PC-9 (cell line): ENCODE data around the gene USP9X. TPM values are rescaled to one million over a fixed set of nuclear protein-coding genes. Genes with fewer than 3 reads are reported as not detected.

ENCODE experiments used
- BruUV-seq: library from RNA; stranded (reverse); fragments of 400-500 nt; replicated peaks from 2 replicates; lab custom pipeline; 2021; lab: Mats Ljungman, UMichigan
- CTCF ChIA-PET: fragments of 300-600 bp; sonication (Branson Sonifier 250); formaldehyde crosslinking; loops from one replicate; lab custom pipeline; 2022; ENCODE audit warnings: antibody characterized with exemption; lab: Charles Lee
- POLR2A ChIA-PET: fragments of 300-600 bp; sonication (Branson Sonifier 250); formaldehyde crosslinking; loops from one replicate; lab custom pipeline; 2022; ENCODE audit warnings: antibody characterized with exemption; ENCODE audit not compliant: unreplicated experiment; lab: Charles Lee
- DNase-seq, 2 experiments: peaks; one replicate each; pipeline versions ENCODE4 v3.0.0 to v3.0.0-alpha.2; 2015 to 2022; ENCODE audit warnings: mixed read lengths in 1 of 2
- H2AFZ ChIP-seq: fragments of 200-600 bp; sonication (generic); 2 replicates; pipeline ENCODE4 v1.8.1; 2017; ENCODE audit warnings: antibody characterized with exemption
- H3F3A ChIP-seq: fragments of 200-600 bp; sonication (generic); 2 replicates; pipeline ENCODE4 v1.8.1; 2017; ENCODE audit warnings: antibody characterized with exemption, mild to moderate bottlenecking, low read depth; ENCODE audit not compliant: insufficient read depth
- H3K27ac ChIP-seq: fragments of 200-600 bp; sonication (generic); 2 replicates; pipeline ENCODE4 v1.6.1; 2016; ENCODE audit warnings: mixed run types
- H3K27me3 ChIP-seq: fragments of 200-600 bp; sonication (generic); 2 replicates; pipeline ENCODE4 v1.6.1; 2016; ENCODE audit warnings: low read depth, mixed run types; ENCODE audit not compliant: insufficient read depth
- H3K36me3 ChIP-seq: fragments of 200-600 bp; sonication (generic); 2 replicates; pipeline ENCODE4 v1.6.1; 2016; ENCODE audit warnings: low read depth, mixed run types
- H3K4me1 ChIP-seq: fragments of 200-600 bp; sonication (generic); replicated peaks from 2 replicates; pipeline ENCODE4 v1.6.1; 2016; ENCODE audit warnings: mixed run types; ENCODE audit not compliant: insufficient read depth
- H3K4me2 ChIP-seq: fragments of 200-600 bp; sonication (generic); 2 replicates; pipeline ENCODE4 v1.6.1; 2017; ENCODE audit warnings: mixed run types
- H3K4me3 ChIP-seq: fragments of 200-600 bp; sonication (generic); 2 replicates; pipeline ENCODE4 v1.6.1; 2016; ENCODE audit warnings: mixed run types
- H3K79me2 ChIP-seq: fragments of 200-600 bp; sonication (generic); 2 replicates; pipeline ENCODE4 v1.6.1; 2017; ENCODE audit warnings: low read depth, mixed run types
- H3K9me2 ChIP-seq: fragments of 200-600 bp; sonication (generic); 2 replicates; pipeline ENCODE4 v1.8.1; 2017; ENCODE audit warnings: mild to moderate bottlenecking; ENCODE audit not compliant: insufficient read depth
- H3K9me3 ChIP-seq: fragments of 200-600 bp; sonication (generic); 2 replicates; pipeline ENCODE4 v1.8.1; 2016; ENCODE audit warnings: low read depth; ENCODE audit not compliant: insufficient read depth
- H4K20me1 ChIP-seq: fragments of 200-600 bp; sonication (generic); 2 replicates; pipeline ENCODE4 v1.8.1; 2017; ENCODE audit not compliant: insufficient read depth
- EZH2 ChIP-seq: fragments of 200-600 bp; sonication (generic); IDR thresholded peaks from 2 replicates; pipeline ENCODE4 v1.8.0; 2017; ENCODE audit warnings: antibody characterized with exemption, low read depth
- intact Hi-C: fragments of 100-400 bp; cut with micrococcal nuclease; formaldehyde crosslinking; loops from one replicate; pipeline ENCODE4 v1.10.0; 2022; ENCODE audit not compliant: unreplicated experiment
- total RNA-seq: library from RNA; stranded (reverse); gene quantifications from 2 replicates; pipeline ENCODE4 v1.2.3, GENCODE V29; 2021
- TF ChIP-seq, protein P1 (sequence below): fragments of 200-600 bp; sonication (generic); conservative IDR thresholded peaks from 2 replicates; pipeline ENCODE4 v1.6.1; 2017; ENCODE audit warnings: mixed run types, antibody characterized with exemption, mild to moderate bottlenecking, moderate library complexity

The USP9X gene
- total RNA-seq, 1 experiment from 2014 or later: 43.2 TPM

DNA sequence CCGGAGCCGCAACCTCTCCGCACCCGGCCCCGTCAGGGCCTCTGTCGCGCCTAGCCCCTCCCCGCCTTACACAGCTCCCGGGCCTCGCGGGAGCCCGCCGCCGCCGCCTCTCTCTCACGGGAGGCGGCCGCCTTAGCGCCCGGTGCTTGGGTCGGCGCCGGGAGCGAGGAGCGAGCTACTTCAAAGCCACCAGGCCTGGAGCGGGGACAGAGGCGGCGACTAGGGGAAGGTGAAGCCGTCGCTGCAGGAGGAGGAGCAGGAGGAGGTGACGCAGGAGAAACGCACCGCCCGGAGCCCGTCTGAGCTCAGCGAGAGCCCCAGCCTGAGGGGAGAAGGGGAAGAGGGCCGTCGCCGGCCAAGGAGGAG, 250 bp downstream of the USP9X start:
- H2AFZ ChIP-seq: no peak overlapping the region
- intact Hi-C loops: no loop called here
- H3K27ac ChIP-seq: peak overlapping the region; percentile 92
- BruUV-seq: TSS peak; percentile 30
- peaks cover 6% of the 10 kb centered on the region; the same call in 1 of the 2 replicates for H4K20me1 ChIP-seq
- H3K79me2 ChIP-seq: peaks cover 51% of the 10 kb centered on the region
- no peak for TF ChIP-seq EZH2
- TF ChIP-seq, protein P1, sequence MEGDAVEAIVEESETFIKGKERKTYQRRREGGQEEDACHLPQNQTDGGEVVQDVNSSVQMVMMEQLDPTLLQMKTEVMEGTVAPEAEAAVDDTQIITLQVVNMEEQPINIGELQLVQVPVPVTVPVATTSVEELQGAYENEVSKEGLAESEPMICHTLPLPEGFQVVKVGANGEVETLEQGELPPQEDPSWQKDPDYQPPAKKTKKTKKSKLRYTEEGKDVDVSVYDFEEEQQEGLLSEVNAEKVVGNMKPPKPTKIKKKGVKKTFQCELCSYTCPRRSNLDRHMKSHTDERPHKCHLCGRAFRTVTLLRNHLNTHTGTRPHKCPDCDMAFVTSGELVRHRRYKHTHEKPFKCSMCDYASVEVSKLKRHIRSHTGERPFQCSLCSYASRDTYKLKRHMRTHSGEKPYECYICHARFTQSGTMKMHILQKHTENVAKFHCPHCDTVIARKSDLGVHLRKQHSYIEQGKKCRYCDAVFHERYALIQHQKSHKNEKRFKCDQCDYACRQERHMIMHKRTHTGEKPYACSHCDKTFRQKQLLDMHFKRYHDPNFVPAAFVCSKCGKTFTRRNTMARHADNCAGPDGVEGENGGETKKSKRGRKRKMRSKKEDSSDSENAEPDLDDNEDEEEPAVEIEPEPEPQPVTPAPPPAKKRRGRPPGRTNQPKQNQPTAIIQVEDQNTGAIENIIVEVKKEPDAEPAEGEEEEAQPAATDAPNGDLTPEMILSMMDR: no peak
- peak overlapping the region; percentile 62 for H3K4me3 ChIP-seq
- ChIA-PET CTCF (interaction anchor here (0.6 kb wide), 2 partner anchors 32 to 153 kb away, joined by 6 to 7 read pairs; no protein-coding TSS in a partner anchor), POLR2A (interaction anchor here (0.6 kb wide), 1 partner anchor 217 kb away, joined by 11 read pairs; no protein-coding TSS in a partner anchor)
- H3K27me3 ChIP-seq: no peaks in the 10 kb centered on the region
- peak overlapping the region; percentile 70; the same call in 1 of the 2 replicates for H3K4me2 ChIP-seq
- 0 out of 2 replicates have a peak, but pooled peaks cover 6% of the 10 kb centered on the region for H3K4me1 ChIP-seq
- no peaks in the 10 kb centered on the region for H3F3A ChIP-seq
- H3K36me3 ChIP-seq: no peaks in the 10 kb centered on the region
- H3K9me2 ChIP-seq: no peaks in the 10 kb centered on the region
- peak; percentile 17 to 34 for DNase-seq
- H3K9me3 ChIP-seq: no peaks in the 10 kb centered on the region

DNA sequence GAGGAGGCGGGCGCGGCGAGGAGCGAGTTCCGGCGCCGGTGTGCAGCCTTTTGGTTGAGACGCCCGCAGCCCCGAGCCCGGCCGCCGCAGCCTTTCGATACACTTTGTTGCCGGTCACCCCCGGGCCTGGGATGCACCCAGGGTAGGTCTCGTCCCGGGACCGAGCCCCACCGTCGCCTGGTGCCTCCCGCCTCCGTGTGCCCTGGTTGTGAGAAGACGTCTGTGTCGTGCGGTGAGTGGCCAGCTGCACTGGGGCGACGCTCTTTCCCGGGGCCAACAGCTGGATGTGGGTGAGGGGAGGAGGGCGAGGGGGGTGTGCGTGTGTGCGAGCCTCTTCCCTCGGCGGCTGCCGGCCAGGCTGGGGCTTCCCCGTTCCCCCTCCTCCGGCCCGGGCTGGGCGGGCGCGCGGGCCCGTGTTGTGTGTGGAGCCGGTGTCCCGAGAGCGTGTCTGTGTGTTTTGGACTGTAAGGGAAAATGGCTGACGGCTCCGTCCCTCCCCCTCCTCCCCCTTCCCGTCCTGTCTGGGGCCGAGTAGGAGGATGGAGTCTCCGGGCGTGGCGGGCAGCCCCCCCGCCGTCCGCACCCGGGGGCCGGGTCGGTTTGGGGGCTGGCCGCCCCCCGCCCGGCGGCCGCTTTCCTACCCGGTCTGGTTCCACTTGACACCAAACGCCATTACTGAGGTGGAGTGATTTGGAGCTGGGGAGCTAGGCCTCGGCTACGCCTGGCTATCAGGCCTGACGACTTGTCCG, 807 bp downstream of the USP9X start:
- peak overlapping the region; percentile 70; the same call in 1 of the 2 replicates for H3K4me2 ChIP-seq
- H3K9me2 ChIP-seq: no peaks in the 10 kb centered on the region
- H3K4me1 ChIP-seq: 0 out of 2 replicates have a peak, but pooled peaks cover 6% of the 10 kb centered on the region
- intact Hi-C loops: no loop called here
- H3K27ac ChIP-seq: peak overlapping the region; percentile 92
- H3F3A ChIP-seq: no peaks in the 10 kb centered on the region
- H3K9me3 ChIP-seq: no peaks in the 10 kb centered on the region
- no peak overlapping the region for H2AFZ ChIP-seq
- DNase-seq: peak in 1 of 2 experiments; percentile 24
- peaks cover 56% of the 10 kb centered on the region for H3K79me2 ChIP-seq
- H3K36me3 ChIP-seq: no peaks in the 10 kb centered on the region
- peaks cover 11% of the 10 kb centered on the region; the same call in 1 of the 2 replicates for H4K20me1 ChIP-seq
- H3K4me3 ChIP-seq: peak overlapping the region; percentile 62
- TF ChIP-seq, protein P1: no peak
- no peak for TF ChIP-seq EZH2
- ChIA-PET CTCF (interaction anchor here (0.6 kb wide), 2 partner anchors 31 to 153 kb away, joined by 6 to 7 read pairs; no protein-coding TSS in a partner anchor), POLR2A (interaction anchor here (0.6 kb wide), 1 partner anchor 31 kb away, joined by 4 read pairs; no protein-coding TSS in a partner anchor)
- BruUV-seq: no TSS peak
- H3K27me3 ChIP-seq: no peaks in the 10 kb centered on the region

DNA sequence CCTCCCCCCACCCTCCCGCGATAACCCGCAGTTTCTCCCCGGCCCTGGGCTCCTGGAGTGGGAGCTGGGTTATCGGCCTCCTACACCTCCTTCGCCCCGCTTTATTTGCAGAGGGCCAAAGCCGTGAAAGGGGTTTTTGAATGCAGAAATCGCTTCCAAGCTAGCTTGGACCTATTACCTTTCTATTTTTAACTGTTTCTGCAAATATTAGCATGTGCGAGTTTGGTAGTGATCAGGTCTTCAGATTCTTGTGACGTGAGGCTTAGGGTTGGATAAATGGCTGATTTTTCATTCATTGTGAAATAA, 1.3 kb downstream of the USP9X start:
- no peak for DNase-seq
- BruUV-seq: no TSS peak
- Histone ChIP-seq H3F3A (no peaks in the 10 kb centered on the region), H3K27me3 (no peaks in the 10 kb centered on the region), H3K4me2 (peak overlapping the region; percentile 70), H4K20me1 (peaks cover 15% of the 10 kb centered on the region; the same call in 1 of the 2 replicates), H3K4me1 (0 out of 2 replicates have a peak, but pooled peaks cover 6% of the 10 kb centered on the region), H3K9me3 (no peaks in the 10 kb centered on the region), H3K27ac (peak overlapping the region; percentile 92; the same call in 1 of the 2 replicates), H2AFZ (no peak overlapping the region), H3K36me3 (no peaks in the 10 kb centered on the region), H3K4me3 (peak overlapping the region; percentile 62), H3K79me2 (peaks cover 62% of the 10 kb centered on the region), H3K9me2 (no peaks in the 10 kb centered on the region)
- no peak for TF ChIP-seq EZH2
- CTCF ChIA-PET: no interaction called here
- intact Hi-C loops: no loop called here
- POLR2A ChIA-PET: interaction anchor here (0.6 kb wide), 1 partner anchor 31 kb away, joined by 4 read pairs; no protein-coding TSS in a partner anchor
